WERI-Rb-1 (cell line): Measurements from ENCODE around the gene MAGED2.
"Not testable (repeated sequence)": the region's sequence is repeated elsewhere in the genome, so short reads cannot be mapped to it uniquely, and the experiment has no call there.

Source experiments
- DNase-seq: peaks from one replicate; pipeline ENCODE4 v3.0.0-alpha.2; 2020
- H3K27ac ChIP-seq: fragments of 250-450 bp; sonication (Bioruptor Pico); 2 replicates; pipeline ENCODE4 v1.5.1; 2020; ENCODE audit warnings: mild to moderate bottlenecking, moderate library complexity
- H3K27me3 ChIP-seq: fragments of 250-450 bp; sonication (Bioruptor Pico); 2 replicates; pipeline ENCODE4 v1.5.1; 2021; ENCODE audit warnings: mild to moderate bottlenecking, low read depth, moderate library complexity; ENCODE audit not compliant: insufficient read depth, severe bottlenecking
- H3K36me3 ChIP-seq: fragments of 250-450 bp; sonication (Bioruptor Pico); 2 replicates; pipeline ENCODE4 v1.5.1; 2020; ENCODE audit warnings: mild to moderate bottlenecking, moderate library complexity
- H3K4me3 ChIP-seq: 2 replicates; pipeline ENCODE4 v1.5.1; 2011; ENCODE audit warnings: low read depth, mild to moderate bottlenecking, control low read depth, low read length
- H3K9me3 ChIP-seq: fragments of 250-450 bp; sonication (Bioruptor Pico); 2 replicates; pipeline ENCODE4 v1.5.1; 2021; ENCODE audit warnings: mild to moderate bottlenecking, moderate library complexity; ENCODE audit not compliant: severe bottlenecking
- TF ChIP-seq, protein P1 (sequence below): IDR thresholded peaks from 2 replicates; pipeline ENCODE4 v1.5.1; 2011; ENCODE audit warnings: low read depth, mild to moderate bottlenecking, control low read depth, inconsistent platforms, low read length

MAGED2 gene

DNA sequence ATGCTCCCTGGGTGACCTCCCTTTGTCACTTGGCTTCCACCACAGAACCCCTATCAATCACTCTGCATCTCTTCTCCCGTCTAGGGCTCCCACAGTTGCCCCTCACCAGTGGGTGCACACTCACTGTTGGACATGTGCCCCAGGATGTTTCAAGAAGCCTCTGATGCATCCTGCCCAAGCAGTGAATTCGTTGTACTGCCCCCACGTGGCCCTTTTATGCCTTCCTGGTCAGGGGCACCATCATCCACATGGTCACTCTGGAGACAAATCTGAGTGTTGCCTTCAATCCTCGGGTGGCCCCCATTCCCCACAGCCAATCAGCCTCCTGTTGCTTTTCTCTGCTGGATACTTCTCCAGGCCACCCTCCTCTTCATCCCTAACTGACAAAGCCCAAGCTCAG lies 21.6 kb upstream of the MAGED2 start:
- TF ChIP-seq, protein P1, sequence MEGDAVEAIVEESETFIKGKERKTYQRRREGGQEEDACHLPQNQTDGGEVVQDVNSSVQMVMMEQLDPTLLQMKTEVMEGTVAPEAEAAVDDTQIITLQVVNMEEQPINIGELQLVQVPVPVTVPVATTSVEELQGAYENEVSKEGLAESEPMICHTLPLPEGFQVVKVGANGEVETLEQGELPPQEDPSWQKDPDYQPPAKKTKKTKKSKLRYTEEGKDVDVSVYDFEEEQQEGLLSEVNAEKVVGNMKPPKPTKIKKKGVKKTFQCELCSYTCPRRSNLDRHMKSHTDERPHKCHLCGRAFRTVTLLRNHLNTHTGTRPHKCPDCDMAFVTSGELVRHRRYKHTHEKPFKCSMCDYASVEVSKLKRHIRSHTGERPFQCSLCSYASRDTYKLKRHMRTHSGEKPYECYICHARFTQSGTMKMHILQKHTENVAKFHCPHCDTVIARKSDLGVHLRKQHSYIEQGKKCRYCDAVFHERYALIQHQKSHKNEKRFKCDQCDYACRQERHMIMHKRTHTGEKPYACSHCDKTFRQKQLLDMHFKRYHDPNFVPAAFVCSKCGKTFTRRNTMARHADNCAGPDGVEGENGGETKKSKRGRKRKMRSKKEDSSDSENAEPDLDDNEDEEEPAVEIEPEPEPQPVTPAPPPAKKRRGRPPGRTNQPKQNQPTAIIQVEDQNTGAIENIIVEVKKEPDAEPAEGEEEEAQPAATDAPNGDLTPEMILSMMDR, result peak; percentile 49
- Histone ChIP-seq H3K9me3 (no peaks in the 10 kb centered on the region), H3K27me3 (peaks cover 43% of the 10 kb centered on the region), H3K4me3 (no peak overlapping the region), H3K27ac (no peak overlapping the region), H3K36me3 (no peaks in the 10 kb centered on the region)
- DNase-seq, result peak; percentile 22

DNA sequence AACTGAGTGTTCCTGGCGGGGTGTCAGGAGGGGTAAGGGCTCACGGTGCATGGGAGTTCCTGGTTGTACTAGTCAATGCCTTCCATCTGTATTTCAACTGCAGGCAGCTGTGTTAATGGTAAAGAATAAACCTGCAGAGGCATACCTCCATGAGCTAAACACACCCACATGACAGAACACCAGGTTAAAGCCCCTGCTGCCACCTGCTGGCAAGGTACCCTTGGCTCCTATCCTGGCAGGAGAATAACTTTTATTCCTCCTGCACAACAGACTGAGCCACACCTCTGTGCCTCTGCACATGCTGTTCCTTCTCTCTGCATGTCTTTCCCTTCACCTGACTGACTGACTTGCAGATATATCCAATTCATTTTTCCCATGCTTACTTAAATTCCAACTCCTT lies 20.6 kb upstream of the MAGED2 start:
- Histone ChIP-seq H3K27me3 (peaks cover 44% of the 10 kb centered on the region), H3K4me3 (no peak overlapping the region), H3K9me3 (no peaks in the 10 kb centered on the region), H3K27ac (no peak overlapping the region), H3K36me3 (no peaks in the 10 kb centered on the region)
- TF ChIP-seq, protein P1, result peak; percentile 54
- peak; percentile 25 for DNase-seq

DNA sequence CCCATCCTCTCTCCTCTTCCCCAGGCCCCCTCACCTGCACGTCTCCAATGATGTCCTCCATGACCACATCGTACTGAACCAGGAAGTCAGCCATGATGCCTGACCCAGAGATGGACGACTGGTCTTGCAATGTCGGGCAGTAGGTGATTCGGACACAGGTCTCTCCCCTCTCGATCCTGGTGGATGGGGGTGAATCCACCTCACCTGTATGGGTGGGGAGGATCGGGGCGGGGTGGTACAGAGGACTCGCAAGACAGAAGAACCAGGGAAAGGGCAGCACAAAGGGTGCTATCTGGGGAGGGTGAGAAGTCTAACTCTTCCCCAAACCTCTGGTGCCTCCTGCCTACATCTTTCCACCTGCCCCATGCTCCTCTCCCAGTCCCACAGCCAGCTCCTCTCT lies 19.1 kb upstream of the MAGED2 start:
- H3K36me3 ChIP-seq, result no peaks in the 10 kb centered on the region
- no peak for DNase-seq
- peaks cover 54% of the 10 kb centered on the region for H3K27me3 ChIP-seq
- no peaks in the 10 kb centered on the region for H3K9me3 ChIP-seq
- H3K4me3 ChIP-seq, result no peak overlapping the region
- H3K27ac ChIP-seq, result no peak overlapping the region
- TF ChIP-seq, protein P1, result no peak

DNA sequence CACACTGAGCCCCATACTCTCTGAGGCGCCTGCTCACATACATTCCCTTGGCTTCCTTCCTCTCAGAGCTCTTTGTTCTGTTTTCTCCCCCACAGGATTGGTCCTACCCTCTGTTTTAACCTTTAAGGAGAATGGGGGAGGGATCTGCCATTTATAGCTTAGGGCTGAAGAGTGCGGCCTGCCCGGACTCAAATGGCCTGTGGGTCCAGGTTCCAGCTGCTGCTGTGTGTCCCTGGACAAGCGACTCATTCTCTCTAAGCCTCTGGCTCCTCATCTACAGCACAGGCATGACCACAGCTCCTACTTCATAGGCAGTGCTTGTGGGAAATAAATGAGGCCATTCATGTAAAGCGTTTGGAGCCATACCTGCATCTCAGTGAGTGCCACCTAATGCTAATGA lies 18.1 kb upstream of the MAGED2 start:
- not testable (repeated sequence) for H3K9me3 ChIP-seq, H3K36me3 ChIP-seq, DNase-seq, H3K4me3 ChIP-seq, H3K27ac ChIP-seq
- peaks cover 54% of the 10 kb centered on the region for H3K27me3 ChIP-seq

DNA sequence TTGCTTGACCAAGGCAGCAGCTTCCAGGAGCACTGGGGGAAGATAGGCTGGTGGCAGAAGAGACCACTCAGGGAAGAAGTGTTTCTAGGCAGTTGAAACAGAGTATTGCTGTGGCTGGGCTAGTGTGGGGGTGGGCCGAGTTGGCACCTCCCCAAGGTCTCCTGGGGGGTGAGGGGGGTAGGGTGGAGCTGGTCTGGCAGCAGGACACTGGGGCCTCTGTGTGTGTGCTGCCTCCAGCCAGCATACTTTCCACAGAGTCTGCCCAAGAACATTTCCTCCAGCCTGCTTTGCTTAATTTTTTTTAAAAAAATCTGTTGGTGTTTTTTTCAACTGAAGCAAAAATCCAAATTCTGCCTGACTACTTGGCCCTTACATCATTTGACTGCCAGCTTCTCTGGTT lies 13.5 kb upstream of the MAGED2 start:
- TF ChIP-seq, protein P1, result no peak
- no peak overlapping the region for H3K27ac ChIP-seq
- no peaks in the 10 kb centered on the region for H3K36me3 ChIP-seq
- H3K4me3 ChIP-seq, result no peak overlapping the region
- no peaks in the 10 kb centered on the region for H3K9me3 ChIP-seq
- peaks cover 60% of the 10 kb centered on the region for H3K27me3 ChIP-seq
- DNase-seq, result no peak

DNA sequence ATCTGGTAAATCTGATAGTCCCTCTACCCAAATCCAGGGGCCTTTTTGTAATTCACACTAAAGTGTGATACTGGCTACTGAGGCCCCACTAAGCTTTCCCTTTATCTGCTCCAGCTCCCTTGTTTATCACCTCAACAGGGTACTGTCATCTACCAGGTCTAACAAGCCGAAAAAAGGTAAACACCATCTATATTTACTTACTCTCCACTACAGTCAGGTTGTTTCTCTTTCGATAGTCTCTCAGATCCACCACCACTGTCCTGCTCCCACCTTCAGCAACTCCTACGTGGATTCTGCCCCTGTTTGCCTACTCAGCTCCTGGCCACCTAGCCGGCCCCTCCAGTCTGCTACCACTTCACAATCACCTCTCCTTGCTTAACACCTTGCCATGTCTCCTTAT lies 12.8 kb upstream of the MAGED2 start:
- Histone ChIP-seq H3K4me3 (no peak overlapping the region), H3K27me3 (peaks cover 67% of the 10 kb centered on the region), H3K36me3 (no peaks in the 10 kb centered on the region), H3K27ac (no peak overlapping the region), H3K9me3 (no peaks in the 10 kb centered on the region)
- TF ChIP-seq, protein P1, result no peak
- no peak for DNase-seq
